Measurements from ENCODE around the gene ABCB10.
"Not testable (repeated sequence)": the region's sequence is repeated elsewhere in the genome, so short reads cannot be mapped to it uniquely, and the experiment has no call there.

DNA sequence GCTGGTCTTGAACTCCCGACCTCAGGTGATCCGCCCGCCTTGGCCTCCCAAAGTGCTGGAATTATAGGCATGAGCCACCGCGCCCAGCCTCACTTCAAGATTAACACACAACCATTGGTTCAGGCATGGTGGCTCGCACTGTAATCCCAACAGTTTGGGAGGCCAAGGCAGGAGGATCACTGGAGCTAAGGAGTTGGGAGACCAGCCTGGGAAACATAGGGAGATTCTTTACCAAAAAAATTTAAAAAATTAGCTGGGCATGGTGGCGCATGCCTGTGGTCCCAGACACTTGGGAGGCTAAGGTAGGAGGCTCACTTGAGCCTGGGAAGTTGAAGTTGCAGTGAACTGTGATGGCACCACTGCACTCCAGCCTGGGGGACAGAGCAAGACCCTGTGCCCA, 37.4 kb upstream of the ABCB10 start:
- TF ChIP-seq EP300, CTCF (IDR thresholded peaks at IDR 0.05): not testable (repeated sequence)

Measured in A549 (cell line).